GM12878 (cell line): Measurements from ENCODE around the gene TOX4.

Experiments used
- E2F4 ChIP-seq: IDR thresholded peaks from 2 replicates; pipeline ENCODE4 v1.6.1; 2012; ENCODE audit warnings: low read depth, low read length, improper control_type of control experiment
- POLR2A ChIP-seq: IDR thresholded peaks from 2 replicates; pipeline ENCODE4 v1.6.1; 2011; ENCODE audit warnings: low read depth, mild to moderate bottlenecking, low read length
- SIN3A ChIP-seq: IDR thresholded peaks from 2 replicates; pipeline ENCODE4 v1.6.1; 2012; ENCODE audit warnings: low read depth, low read length, improper control_type of control experiment
- USF2 ChIP-seq: IDR thresholded peaks from 2 replicates; pipeline ENCODE4 v1.6.1; 2011; ENCODE audit warnings: low read depth, low read length, improper control_type of control experiment, borderline replicate concordance

- TF ChIP-seq SIN3A, result no peak
- TF ChIP-seq POLR2A, result no peak
- no peak for TF ChIP-seq E2F4
- TF ChIP-seq USF2, result no peak
Observed at GRCh38 chr14:21498540-21499526, 21.8 kb downstream of the TOX4 start.
